ENCODE measurements around the gene TBX18.

Gene TBX18

DNA sequence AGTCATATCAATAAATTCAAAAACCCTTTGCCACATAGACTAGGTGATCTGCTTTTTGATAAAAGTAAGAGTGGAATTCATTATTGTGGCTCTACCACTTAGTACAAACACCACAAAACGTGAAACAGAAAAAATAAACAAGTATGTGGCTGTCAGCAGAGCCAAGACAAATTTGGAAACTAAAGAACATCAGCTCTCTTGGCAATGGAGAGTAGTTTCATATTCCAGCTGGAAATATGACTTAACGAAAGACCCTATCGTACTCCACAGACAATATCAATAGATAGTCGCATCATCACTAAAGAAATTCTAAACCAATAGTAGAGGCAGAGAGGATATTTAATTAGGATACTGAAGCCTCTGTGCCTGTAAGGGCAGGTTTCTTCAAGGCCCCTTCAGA lies 20.8 kb downstream of the TBX18 start:
- no peak for DNase-seq

GRCh38 chr6:84740385-84740784 lies 24.0 kb downstream of the TBX18 start:
- DNase-seq = no peak

GRCh38 chr6:84739866-84740208 lies 24.6 kb downstream of the TBX18 start:
- no peak for DNase-seq

DNA sequence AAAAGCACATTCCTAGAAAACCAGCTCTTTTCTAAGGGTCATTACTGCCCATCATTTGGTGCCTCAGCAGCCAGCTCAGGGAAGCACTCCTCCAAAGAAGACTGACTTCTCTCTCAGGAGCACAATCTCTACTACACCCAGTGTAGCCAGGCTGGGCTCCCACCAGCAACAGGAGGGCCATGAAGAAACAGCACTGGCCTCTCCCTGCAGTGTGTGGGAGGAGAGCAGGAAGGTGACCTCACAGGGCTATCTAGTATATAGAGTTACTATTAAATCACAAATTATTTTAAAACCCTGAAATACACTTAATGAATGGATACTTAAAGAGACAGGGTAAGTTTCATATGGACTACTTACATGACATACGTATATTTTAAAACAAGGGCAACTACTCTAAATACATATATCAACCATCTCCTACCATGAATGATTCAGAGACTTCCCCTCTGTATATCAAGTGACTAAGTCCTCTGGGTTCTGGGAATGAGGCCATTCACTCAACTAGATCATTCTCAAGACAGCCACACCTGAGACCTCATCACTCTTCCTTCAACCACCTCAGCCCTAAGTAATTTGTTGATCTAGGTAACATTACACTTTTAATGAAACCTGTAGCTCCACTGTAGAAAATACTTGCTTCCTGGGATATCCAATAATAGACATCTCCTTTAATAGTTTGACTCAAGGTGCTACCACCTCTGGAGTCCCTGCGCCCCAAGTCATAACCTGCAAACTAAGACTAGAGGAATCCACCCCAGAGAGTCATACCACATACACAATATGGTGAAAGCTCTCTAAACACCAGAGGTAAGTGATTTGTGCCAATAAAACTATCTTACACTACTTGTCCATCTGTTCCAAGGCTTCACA lies 25.2 kb downstream of the TBX18 start:
- no peak for DNase-seq

DNA sequence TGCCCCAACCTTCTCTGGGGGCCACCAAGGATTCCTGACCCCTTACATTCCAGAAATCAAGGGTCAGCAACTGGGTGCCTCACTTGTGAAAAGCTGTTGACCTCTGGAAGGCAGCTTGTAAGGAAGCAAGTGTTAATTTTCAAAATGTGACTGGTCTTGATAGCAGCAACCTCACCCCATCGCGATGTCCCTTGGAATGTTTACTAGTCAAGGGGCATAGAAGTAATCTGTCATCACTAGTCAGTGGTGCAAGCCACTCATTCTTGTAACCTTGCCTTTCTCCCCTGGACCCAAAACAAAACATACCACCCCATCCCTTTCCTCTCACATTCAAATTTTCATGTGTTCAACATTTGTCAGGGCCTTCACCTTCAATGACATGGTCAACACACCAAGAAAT lies 30.5 kb downstream of the TBX18 start:
- DNase-seq = no peak

- DNase-seq = no peak
Measured at GRCh38 chr6:84731901-84732300, 32.5 kb downstream of the TBX18 start.

DNA sequence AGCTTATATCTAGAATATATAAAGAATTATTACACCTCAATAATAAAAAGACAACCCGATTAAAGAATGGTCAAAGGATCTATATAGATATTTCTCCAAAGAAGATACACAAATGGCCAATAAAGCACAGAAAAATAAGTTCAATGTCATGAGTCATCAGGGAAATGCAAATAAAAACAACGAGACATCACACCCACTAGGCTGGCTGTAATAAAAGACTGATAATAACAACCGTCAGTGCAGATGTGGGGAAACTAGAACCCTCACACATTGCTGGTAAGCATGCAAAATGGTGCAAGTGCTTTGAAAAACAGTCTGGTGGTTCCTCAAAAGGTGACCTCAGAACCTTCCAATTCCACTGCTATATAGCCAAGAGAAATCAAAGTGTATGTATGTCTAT lies 33.0 kb downstream of the TBX18 start:
- no peak for DNase-seq

GRCh38 chr6:84728602-84729001 lies 35.8 kb downstream of the TBX18 start:
- no peak for DNase-seq

DNA sequence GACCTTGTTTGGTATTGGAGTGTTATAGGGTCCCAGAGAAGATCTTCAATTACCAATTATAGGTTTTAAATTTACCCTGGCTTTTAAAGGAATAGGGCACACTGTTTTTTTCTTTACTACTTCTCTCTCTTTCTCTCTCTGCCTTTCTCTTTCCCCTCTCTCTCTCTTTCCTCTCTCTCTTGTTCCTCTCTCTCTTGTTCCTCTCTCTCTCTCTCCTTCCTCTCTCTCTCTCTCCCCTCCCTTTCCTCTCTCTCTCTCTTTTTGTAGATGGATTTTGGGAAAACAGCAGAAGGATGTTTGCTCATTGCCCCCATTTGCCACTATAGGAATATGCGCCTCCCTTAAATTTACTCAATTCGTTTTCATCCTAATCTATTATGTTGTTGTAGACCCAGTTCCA lies 45.2 kb downstream of the TBX18 start:
- DNase-seq = no peak

DNA sequence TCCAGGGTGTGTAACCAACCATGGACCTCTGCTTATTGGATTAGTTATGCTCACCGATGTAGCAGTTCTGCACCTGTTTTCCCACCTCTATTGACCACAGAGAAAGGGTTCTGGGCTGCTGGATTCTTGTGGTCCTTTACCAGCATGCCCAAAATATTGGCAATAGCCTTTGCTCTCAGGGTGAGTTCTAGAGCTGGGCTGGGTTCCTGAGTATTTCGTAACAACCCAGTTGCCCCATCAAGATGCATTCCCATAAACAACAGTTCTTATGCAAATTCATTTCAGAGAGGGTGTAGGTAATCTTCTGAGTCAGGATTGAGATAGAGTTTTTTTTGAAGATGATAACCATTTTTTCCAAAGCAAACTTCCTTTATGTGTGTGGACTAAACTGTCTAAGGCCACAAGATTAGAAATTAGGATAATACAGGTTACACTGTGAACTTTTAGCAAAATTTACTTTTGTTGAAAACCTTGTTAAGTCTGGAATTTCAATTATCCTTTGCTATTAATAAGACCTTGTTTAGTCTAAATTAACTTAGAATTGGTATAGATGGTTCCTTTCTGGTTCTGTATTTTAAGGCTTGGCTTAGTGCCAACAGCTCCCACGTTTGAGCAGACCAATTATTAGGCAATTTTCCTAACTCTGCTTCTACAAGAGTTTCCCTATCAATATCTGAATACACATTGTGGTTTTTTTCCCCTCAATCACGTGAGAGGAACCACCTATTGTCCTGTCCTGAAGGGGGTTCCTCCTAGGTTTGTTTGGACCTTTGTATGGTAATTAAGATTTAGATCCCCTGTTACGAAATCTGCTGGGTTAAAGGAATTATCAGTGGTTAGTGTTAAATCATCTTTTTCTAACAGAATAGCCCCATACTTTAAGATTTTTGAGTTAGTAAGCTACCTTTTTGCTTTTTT lies 46.1 kb downstream of the TBX18 start:
- DNase-seq = no peak

DNA sequence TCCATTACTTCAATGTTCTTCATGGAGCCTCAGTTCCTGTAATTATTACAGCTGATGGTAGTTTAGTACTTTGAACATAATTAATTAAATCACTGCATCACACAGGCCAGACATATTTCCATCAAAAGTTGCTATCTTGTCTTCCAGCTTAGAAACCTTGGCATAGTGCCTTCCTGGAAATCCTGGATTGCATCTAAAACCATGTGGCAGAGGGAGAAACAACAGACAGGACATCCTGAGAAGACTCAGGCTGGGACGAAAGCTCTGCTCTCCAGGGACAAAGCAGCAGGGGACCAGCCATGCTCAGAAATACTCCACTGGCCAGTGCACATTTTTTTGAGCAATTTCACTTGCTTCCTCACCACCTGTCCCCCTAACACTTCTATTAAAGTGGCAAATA lies 55.3 kb downstream of the TBX18 start:
- no peak for DNase-seq

GRCh38 chr6:84707171-84707570 lies 57.2 kb downstream of the TBX18 start:
- DNase-seq = no peak

DNA sequence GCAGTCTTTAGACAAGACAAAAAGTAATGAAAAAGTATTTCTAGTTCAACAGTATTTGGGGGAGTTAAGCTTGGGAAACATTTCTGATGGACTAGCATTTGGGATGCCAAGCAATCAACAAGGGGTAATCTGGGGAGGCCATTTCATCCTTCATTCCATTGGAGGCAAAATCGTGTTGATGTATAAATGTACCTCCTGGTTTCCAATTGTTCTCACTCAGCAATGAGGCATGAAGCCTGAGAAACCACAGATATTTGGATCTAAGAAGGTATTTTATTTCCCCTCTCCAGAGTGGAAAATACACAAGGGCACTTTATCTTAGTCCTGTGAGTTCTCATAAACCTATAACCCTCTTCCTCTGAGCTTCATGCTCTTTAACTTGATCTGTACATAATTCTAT lies 68.2 kb downstream of the TBX18 start:
- DNase-seq = no peak

GRCh38 chr6:84691978-84692623 lies 72.3 kb downstream of the TBX18 start:
- DNase-seq = no peak

- DNase-seq = no peak
Measured at GRCh38 chr6:84688141-84688873, 76.1 kb downstream of the TBX18 start.

- DNase-seq = no peak
Measured at GRCh38 chr6:84687431-84687830, 77.0 kb downstream of the TBX18 start.

DNA sequence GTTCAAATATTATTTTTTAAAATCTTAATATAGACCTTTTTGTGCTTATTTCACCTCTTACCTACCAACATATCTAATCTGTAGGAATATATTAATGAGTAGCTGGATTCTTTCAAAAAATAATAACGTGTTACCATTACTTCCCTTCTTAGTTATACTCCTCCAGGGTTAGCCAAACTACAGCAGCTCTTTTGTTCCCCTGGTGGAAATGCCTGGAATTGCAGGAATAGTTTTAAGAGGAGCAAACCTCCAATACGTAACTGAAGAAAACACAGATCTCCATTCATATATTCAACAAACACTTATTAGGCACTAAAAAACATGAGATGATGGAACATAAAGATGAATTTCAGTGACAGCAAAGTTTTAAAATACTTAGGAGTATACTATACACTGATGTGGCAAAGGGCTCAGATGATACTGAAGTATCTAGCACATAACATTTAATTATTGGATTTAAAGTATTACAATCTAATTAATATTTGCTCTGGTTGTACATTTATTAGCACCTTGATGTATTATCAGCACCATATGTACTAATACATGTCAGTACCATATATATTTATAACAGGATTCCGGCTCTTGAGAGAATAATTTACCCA lies 78.3 kb downstream of the TBX18 start:
- no peak for DNase-seq

GRCh38 chr6:84681693-84682326 lies 82.6 kb downstream of the TBX18 start:
- DNase-seq = no peak

DNA sequence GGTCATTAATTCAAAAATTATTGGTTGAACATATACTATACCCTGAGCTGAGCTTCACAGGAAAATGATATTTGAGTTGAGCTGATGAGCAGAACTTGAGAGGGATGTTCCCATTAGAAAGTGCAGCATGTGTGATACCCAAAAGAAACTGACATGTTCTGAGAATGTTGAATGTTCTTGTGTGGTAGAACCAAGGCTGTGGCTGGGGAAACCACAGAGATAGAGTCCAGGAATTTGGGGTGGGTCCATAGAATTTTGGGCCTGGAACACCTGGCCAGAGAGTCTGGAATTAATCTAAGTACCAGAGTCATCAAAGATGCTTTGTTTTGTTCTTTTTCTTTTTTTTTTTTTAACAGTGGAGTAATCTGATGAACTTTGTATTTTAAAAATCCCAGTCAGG lies 88.7 kb downstream of the TBX18 start:
- no peak for DNase-seq

GRCh38 chr6:84674395-84674794 lies 90.0 kb downstream of the TBX18 start:
- no peak for DNase-seq

GRCh38 chr6:84671183-84671582 lies 93.2 kb downstream of the TBX18 start:
- DNase-seq = no peak

GRCh38 chr6:84669945-84670344 lies 94.5 kb downstream of the TBX18 start:
- no peak for DNase-seq
